ENCODE data around the gene SYNJ2. TPM values are rescaled to one million over a fixed set of nuclear protein-coding genes. Genes with fewer than 3 reads are reported as not detected.

Gene SYNJ2
- polyA plus RNA-seq, 12 donors, result 8.0 to 12.1 (median 9.7) TPM; not detected in 1

GRCh38 chr6:157996918-157997702 lies 15.4 kb downstream of the SYNJ2 start:
- DNase-seq, result no peak

GRCh38 chr6:157997893-157998608 lies 16.4 kb downstream of the SYNJ2 start:
- no peak for DNase-seq

- DNase-seq, result no peak
Measured at GRCh38 chr6:157998707-157999167, 17.1 kb downstream of the SYNJ2 start.

GRCh38 chr6:157999168-158000051 lies 17.7 kb downstream of the SYNJ2 start:
- DNase-seq, result no peak

- DNase-seq, result no peak
Measured at GRCh38 chr6:158000530-158001307, 19.1 kb downstream of the SYNJ2 start.

- no peak for DNase-seq
Measured at GRCh38 chr6:158002249-158002950, 20.7 kb downstream of the SYNJ2 start.

GRCh38 chr6:158002951-158003853 lies 21.5 kb downstream of the SYNJ2 start:
- DNase-seq, result peak; percentile 94

- no peak for DNase-seq
Measured at GRCh38 chr6:158003910-158004700, 22.4 kb downstream of the SYNJ2 start.

- DNase-seq, result no peak
Measured at GRCh38 chr6:158004701-158005095, 23.0 kb downstream of the SYNJ2 start.

- DNase-seq, result no peak
Measured at GRCh38 chr6:158005626-158006180, 24.0 kb downstream of the SYNJ2 start.

- no peak for DNase-seq
Measured at GRCh38 chr6:158006331-158006730, 24.7 kb downstream of the SYNJ2 start.

GRCh38 chr6:158006821-158007570 lies 25.3 kb downstream of the SYNJ2 start:
- no peak for DNase-seq

GRCh38 chr6:158008864-158009113 lies 27.1 kb downstream of the SYNJ2 start:
- DNase-seq, result no peak

- DNase-seq, result peak; percentile 56
Measured at GRCh38 chr6:158009114-158009891, 27.6 kb downstream of the SYNJ2 start.

- DNase-seq, result no peak
Measured at GRCh38 chr6:158009935-158010585, 28.4 kb downstream of the SYNJ2 start.
